K562 (cell line): ENCODE measurements around the gene LRRC61. TPM values are rescaled to one million over a fixed set of nuclear protein-coding genes. Genes with fewer than 3 reads are reported as not detected.
A peak's percentile ranks its signal among the peaks of the same experiment; 100 is the strongest.

Source experiments
- CREB1 ChIP-seq, 2 experiments: sonication (generic) in 1 of 2; formaldehyde crosslinking in 1 of 2; IDR thresholded peaks; 2 replicates each; pipeline versions ENCODE4 v1.6.1 to v1.8.0; 2012 to 2022; ENCODE audit warnings: inconsistent platforms in 1 of 2, mild to moderate bottlenecking in 1 of 2, missing genetic modification reagents in 1 of 2, moderate library complexity in 1 of 2
- DMBX1 ChIP-seq: fragments of 250-450 bp; sonication (Bioruptor Pico); IDR thresholded peaks from 2 replicates; pipeline ENCODE4 v1.8.0; 2022; ENCODE audit warnings: inconsistent platforms, mild to moderate bottlenecking, moderate library complexity, borderline replicate concordance
- EGR1 ChIP-seq: fragments of 450-650 bp; conservative IDR thresholded peaks from 2 replicates; pipeline ENCODE4 v1.6.1; 2017; ENCODE audit warnings: mild to moderate bottlenecking
- ESRRA ChIP-seq: fragments of 450-650 bp; IDR thresholded peaks from 2 replicates; pipeline ENCODE4 v1.6.1; 2014; ENCODE audit warnings: low read depth, mild to moderate bottlenecking, moderate library complexity, borderline replicate concordance
- FOS ChIP-seq: IDR thresholded peaks from 3 replicates; pipeline ENCODE4 v1.6.1; 2011; ENCODE audit not compliant: insufficient read length; ENCODE audit errors: extremely low read depth
- FOXP4 ChIP-seq: sonication (generic); formaldehyde crosslinking; IDR thresholded peaks from 2 replicates; pipeline ENCODE4 v1.8.0; 2022; ENCODE audit warnings: mild to moderate bottlenecking, missing genetic modification reagents, borderline replicate concordance
- MBD1 ChIP-seq: fragments of 250-450 bp; sonication (Bioruptor Pico); IDR thresholded peaks from 2 replicates; pipeline ENCODE4 v1.8.0; 2022; ENCODE audit warnings: inconsistent platforms
- MLLT1 ChIP-seq, 2 experiments: fragments of 450-650 bp; IDR thresholded peaks; 2 replicates each; pipeline ENCODE4 v1.6.1; 2016
- NFYB ChIP-seq: IDR thresholded peaks from 2 replicates; pipeline ENCODE4 v1.6.1; 2011; ENCODE audit warnings: mild to moderate bottlenecking, moderate library complexity; ENCODE audit not compliant: insufficient read length; ENCODE audit errors: extremely low read depth
- SMARCE1 ChIP-seq: fragments of 450-650 bp; IDR thresholded peaks from 2 replicates; pipeline ENCODE4 v1.7.1; 2016; ENCODE audit warnings: mild to moderate bottlenecking
- TAF9B ChIP-seq: fragments of 450-650 bp; IDR thresholded peaks from 2 replicates; pipeline ENCODE4 v1.6.1; 2018; ENCODE audit warnings: mild to moderate bottlenecking; ENCODE audit not compliant: partially characterized antibody
- ZNF165 ChIP-seq: fragments of 250-450 bp; sonication (Bioruptor Pico); IDR thresholded peaks from 2 replicates; pipeline ENCODE4 v1.4.0; 2020; ENCODE audit warnings: borderline replicate concordance
- ZNF347 ChIP-seq: fragments of 450-650 bp; formaldehyde crosslinking; IDR thresholded peaks from 2 replicates; pipeline ENCODE4 v1.4.0; 2020; ENCODE audit warnings: low read depth, mild to moderate bottlenecking, moderate library complexity
- ZNF436 ChIP-seq: fragments of 250-450, 450-650 bp; sonication (Bioruptor Pico); formaldehyde crosslinking; IDR thresholded peaks from 2 replicates; pipeline ENCODE4 v1.7.0; 2020; ENCODE audit warnings: mild to moderate bottlenecking
- ZNF551 ChIP-seq: fragments of 250-450 bp; sonication (Bioruptor Pico); IDR thresholded peaks from 2 replicates; pipeline ENCODE4 v1.5.0; 2021; ENCODE audit warnings: mild to moderate bottlenecking, moderate library complexity
- polyA plus RNA-seq, 8 experiments: library from polyadenylated mRNA; depleted of rRNA in 4 of 8; stranded (reverse) in 5 of 8; unstranded in 3 of 8; fragments of >200 nt; fragmentation: Nextera tagmentation in 2 of 8; fragmentation: Illumina TruSeq in 1 of 8; extraction: Ambion mirVana in 2 of 8; extraction: Trizol in 1 of 8; gene quantifications; 2 replicates each; pipeline versions ENCODE4 v1.2.1 to v1.2.3, GENCODE V29; 2011 to 2014; ENCODE audit warnings: inconsistent platforms in 1 of 8, missing spikeins in 1 of 8
- total RNA-seq, 7 experiments: library from RNA; depleted of rRNA in 6 of 7; stranded (reverse); fragments of >200 nt in 6 of 7; fragmentation: Illumina TruSeq in 2 of 7; extraction: Trizol in 2 of 7; gene quantifications; 2 replicates each; pipeline versions ENCODE4 v1.2.1 to v1.2.3, GENCODE V29; 2011 to 2021; ENCODE audit warnings: low replicate concordance in 1 of 7
- TF ChIP-seq, protein P1 (sequence below): fragments of 250-450 bp; sonication (Bioruptor Pico); IDR thresholded peaks from 2 replicates; pipeline ENCODE4 v1.5.0; 2021; ENCODE audit warnings: mild to moderate bottlenecking, moderate library complexity
- TF ChIP-seq, protein P2 (sequence below): fragments of 450-650 bp; IDR thresholded peaks from 2 replicates; pipeline ENCODE4 v1.7.0; 2016; ENCODE audit warnings: borderline replicate concordance

LRRC61 gene
- total and polyA plus RNA-seq, 9 of the 15 experiments (the other 6 are each of a cell fraction or from before 2014, with no cell fraction given): 1.3 to 55.2 (median 35.2) TPM

- TF ChIP-seq FOS (peak; percentile 28), ZNF551 (CRISPR knock-in tag) (no peak), ZNF436 (CRISPR knock-in tag) (no peak), SMARCE1 (peak; percentile 78), ZNF165 (CRISPR knock-in tag) (no peak), FOXP4 (CRISPR knock-in tag) (no peak), ESRRA (no peak), CREB1 (IDR thresholded peaks at IDR 0.05) (no peak), CREB1 (CRISPR knock-in tag; IDR thresholded peaks at IDR 0.05) (no peak), TAF9B (no peak), ZNF347 (CRISPR knock-in tag) (no peak), DMBX1 (CRISPR knock-in tag) (no peak), NFYB (no peak), MLLT1 (IDR thresholded peaks at IDR 0.05) (peak in 1 of 2 experiments; percentile 15; a peak in 1 of 4 replicates), EGR1 (peak; percentile 42; the same call in 1 of the 2 replicates), MBD1 (peak; percentile 86; the same call in 1 of the 2 replicates)
- TF ChIP-seq, protein P1, sequence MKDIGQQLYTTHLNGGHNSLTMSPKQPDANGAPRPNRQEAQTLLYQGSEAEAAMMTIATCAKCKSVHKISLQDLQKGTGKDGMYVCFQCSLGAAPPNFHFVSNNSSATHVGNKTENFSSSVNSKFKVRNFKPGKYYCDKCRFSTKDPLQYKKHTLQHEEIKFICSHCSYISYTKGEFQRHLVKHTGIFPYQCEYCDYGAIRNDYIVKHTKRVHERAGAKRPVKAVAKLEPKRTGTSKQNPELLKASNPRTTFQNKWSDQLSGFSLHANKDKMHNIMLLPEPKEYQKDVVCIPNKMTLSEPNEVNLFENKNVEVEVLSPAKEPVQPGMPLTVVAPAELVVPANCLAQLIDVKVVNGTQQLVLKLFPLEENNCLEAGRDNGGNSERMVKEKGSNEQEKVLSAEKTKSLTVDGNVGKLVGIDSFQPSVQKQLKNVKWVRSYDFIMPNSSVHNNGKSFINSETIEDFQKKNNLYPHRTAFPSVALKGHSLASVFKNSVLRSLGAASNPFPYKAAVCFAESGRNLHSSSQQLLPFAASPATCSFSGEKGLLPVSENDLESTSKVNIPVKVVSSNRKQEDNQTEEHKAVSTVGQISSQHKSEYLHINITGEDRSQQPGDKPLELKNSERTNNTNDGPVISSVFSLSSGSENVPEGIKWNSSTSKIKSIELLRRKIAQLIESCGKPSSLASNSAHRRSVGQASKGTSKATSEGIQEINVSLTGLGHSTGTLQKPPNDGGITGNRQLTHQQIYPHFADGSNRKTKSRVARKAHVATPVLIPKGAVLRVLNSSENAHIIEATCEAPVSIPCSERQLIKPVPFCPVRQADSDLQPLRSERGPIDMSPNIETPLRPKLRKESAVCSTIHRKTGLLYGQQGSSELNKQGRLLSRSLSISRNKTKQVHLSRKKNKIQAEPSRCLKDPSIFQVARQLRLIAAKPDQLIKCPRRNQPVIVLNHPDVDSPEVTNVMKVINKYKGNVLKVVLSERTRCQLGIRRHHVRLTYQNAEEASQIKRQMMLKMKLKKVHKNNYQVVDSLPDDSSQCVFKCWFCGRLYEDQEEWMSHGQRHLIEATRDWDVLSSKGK (CRISPR knock-in tag): no peak
- TF ChIP-seq, protein P2, sequence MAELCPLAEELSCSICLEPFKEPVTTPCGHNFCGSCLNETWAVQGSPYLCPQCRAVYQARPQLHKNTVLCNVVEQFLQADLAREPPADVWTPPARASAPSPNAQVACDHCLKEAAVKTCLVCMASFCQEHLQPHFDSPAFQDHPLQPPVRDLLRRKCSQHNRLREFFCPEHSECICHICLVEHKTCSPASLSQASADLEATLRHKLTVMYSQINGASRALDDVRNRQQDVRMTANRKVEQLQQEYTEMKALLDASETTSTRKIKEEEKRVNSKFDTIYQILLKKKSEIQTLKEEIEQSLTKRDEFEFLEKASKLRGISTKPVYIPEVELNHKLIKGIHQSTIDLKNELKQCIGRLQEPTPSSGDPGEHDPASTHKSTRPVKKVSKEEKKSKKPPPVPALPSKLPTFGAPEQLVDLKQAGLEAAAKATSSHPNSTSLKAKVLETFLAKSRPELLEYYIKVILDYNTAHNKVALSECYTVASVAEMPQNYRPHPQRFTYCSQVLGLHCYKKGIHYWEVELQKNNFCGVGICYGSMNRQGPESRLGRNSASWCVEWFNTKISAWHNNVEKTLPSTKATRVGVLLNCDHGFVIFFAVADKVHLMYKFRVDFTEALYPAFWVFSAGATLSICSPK: no peak
Observed at GRCh38 chr7:150357771-150358427, 34.7 kb downstream of the LRRC61 start (continued).
